ENCODE data around the gene PTPRD. TPM values are rescaled to one million over a fixed set of nuclear protein-coding genes. Genes with fewer than 3 reads are reported as not detected.

PTPRD gene
- total RNA-seq, 1 experiment from 2014 or later, result 0.02 TPM

- POLR2A ChIA-PET, result no interaction called here
- no TSS peak for BruUV-seq (replicated peaks)
- Histone ChIP-seq H3K9me3 (ENCODE audit: control insufficient read depth in 1 of 2, insufficient read depth in 1 of 2, low read depth in 1 of 2, low read length in 2 of 2) (peaks cover 2 to 15% of the 10 kb centered on the region in 2 experiments; a peak in 2 of 4 replicates), H3K4me2 (ENCODE audit: low read length) (no peak overlapping the region), H3K4me1 (ENCODE audit: control insufficient read depth in 1 of 2, insufficient read depth in 2 of 2, low read length in 2 of 2) (no peaks in the 10 kb centered on the region), H3K27ac (ENCODE audit: low read depth, low read length) (no peak overlapping the region), H2AFZ (ENCODE audit: low read depth, low read length, poor library complexity, severe bottlenecking) (no peak overlapping the region), H4K20me1 (ENCODE audit: insufficient read depth) (no peaks in the 10 kb centered on the region), H3K27me3 (ENCODE audit: insufficient read depth, low read length) (no peaks in the 10 kb centered on the region), H3K9me2 (ENCODE audit: insufficient read depth) (no peaks in the 10 kb centered on the region), H3K9ac (ENCODE audit: low read length) (no peak overlapping the region), H3K79me2 (ENCODE audit: insufficient read depth, low read length) (no peaks in the 10 kb centered on the region), H3K4me3 (replicated peaks in 1 of 2; ENCODE audit: low read depth in 1 of 2, low read length in 2 of 2) (no peak overlapping the region), H3K36me3 (ENCODE audit: control insufficient read depth in 1 of 2, insufficient read depth in 2 of 2, low read length in 2 of 2) (no peaks in the 10 kb centered on the region)
- DNase-seq (ENCODE audit: low read depth, low spot score) (no peak), ATAC-seq (no peak)
- intact Hi-C loops (cut with micrococcal nuclease), result no loop called here
- TF ChIP-seq FOSL1 (IDR thresholded peaks at IDR 0.05; ENCODE audit: low read depth) (no peak), EGR1 (IDR thresholded peaks at IDR 0.05; ENCODE audit: low read depth) (no peak), ZBTB33 (IDR thresholded peaks at IDR 0.05; ENCODE audit: extremely low read depth, insufficient replicate concordance, low read length) (no peak), ATF3 (IDR thresholded peaks at IDR 0.05) (no peak), POLR2AphosphoS5 (IDR thresholded peaks at IDR 0.05; ENCODE audit: low read depth, low read length) (no peak), EZH2 (IDR thresholded peaks at IDR 0.05) (no peak), CTCF (IDR thresholded peaks at IDR 0.05 in 2 of 3, conservative IDR thresholded peaks at IDR 0.05 in 1 of 3; ENCODE audit: borderline replicate concordance in 1 of 3, insufficient read depth in 1 of 3, low read depth in 2 of 3, low read length in 2 of 3) (no peak), SP1 (IDR thresholded peaks at IDR 0.05; ENCODE audit: low read depth) (no peak), CEBPB (IDR thresholded peaks at IDR 0.05; ENCODE audit: low read depth) (no peak), TCF7L2 (IDR thresholded peaks at IDR 0.05; ENCODE audit: borderline replicate concordance, extremely low read depth, insufficient read depth, insufficient read length) (no peak), RAD21 (IDR thresholded peaks at IDR 0.05; ENCODE audit: low read depth) (no peak), ZFX (IDR thresholded peaks at IDR 0.05) (no peak), YY1 (IDR thresholded peaks at IDR 0.05; ENCODE audit: extremely low read depth, insufficient replicate concordance, low read depth, low read length) (no peak), ELF1 (IDR thresholded peaks at IDR 0.05; ENCODE audit: borderline replicate concordance, low read depth) (no peak), POLR2A (IDR thresholded peaks at IDR 0.05; ENCODE audit: borderline replicate concordance, extremely low read depth, insufficient read depth, insufficient read length) (no peak), JUND (IDR thresholded peaks at IDR 0.05) (no peak), SRF (IDR thresholded peaks at IDR 0.05; ENCODE audit: low read depth) (no peak), REST (IDR thresholded peaks at IDR 0.05; ENCODE audit: low read depth) (no peak)
- RAD21 ChIA-PET (ENCODE audit: low non-redundant PET in 1 of 2, low total read pairs in 2 of 2, uncharacterized antibody in 2 of 2, unreplicated experiment in 2 of 2), result no interaction called here
- CTCF ChIA-PET, result no interaction called here
Observed at GRCh38 chr9:8408575-8409190, 2204.1 kb downstream of the PTPRD start.
